Stimulated activated CD8-positive, alpha-beta memory T cell treated with anti-CD3 and anti-CD28 coated beads, Interleukin-12 subunit alpha, Interleukin-12 subunit beta, amount 100 ng/mL, for 4 hours (primary cell): ENCODE results near the gene COL17A1.

Source experiments
- DNase-seq: peaks from one replicate; pipeline ENCODE4 v3.0.0-alpha.2; 2020; ENCODE audit warnings: low read depth

Gene COL17A1

GRCh38 chr10:103985726-103986125 lies 100.0 kb downstream of the COL17A1 start:
- DNase-seq = no peak

- DNase-seq = no peak
These were observed 102.2 kb downstream of the COL17A1 start for GRCh38 chr10:103983367-103983911.

GRCh38 chr10:103982639-103983038 lies 103.0 kb downstream of the COL17A1 start:
- no peak for DNase-seq
